Neuronal stem cell (in vitro differentiated cells): Measurements from ENCODE around the gene STAT6.

Source experiments
- DNase-seq: peaks from one replicate; pipeline ENCODE4 v3.0.0-alpha.2; 2013; ENCODE audit warnings: low spot score
- H2AFZ ChIP-seq: one replicate; pipeline ENCODE4 v1.6.1; 2013; ENCODE audit warnings: mild to moderate bottlenecking, low read length, inconsistent platforms
- H2AK5ac ChIP-seq: 2 replicates; pipeline ENCODE4 v1.6.1; 2013; ENCODE audit warnings: low read depth, mild to moderate bottlenecking, inconsistent platforms, low read length, moderate library complexity, mixed read lengths
- H2BK120ac ChIP-seq: 2 replicates; pipeline ENCODE4 v1.6.1; 2013; ENCODE audit warnings: low read depth, mild to moderate bottlenecking, inconsistent platforms, low read length, moderate library complexity, mixed read lengths
- H2BK12ac ChIP-seq: one replicate; pipeline ENCODE4 v1.6.1; 2013; ENCODE audit warnings: low read length, inconsistent platforms
- H2BK15ac ChIP-seq: 2 replicates; pipeline ENCODE4 v1.6.1; 2013; ENCODE audit warnings: mild to moderate bottlenecking, low read length, inconsistent platforms, mixed read lengths
- H2BK5ac ChIP-seq: one replicate; pipeline ENCODE4 v1.6.1; 2013; ENCODE audit warnings: inconsistent platforms, mild to moderate bottlenecking, low read length, moderate library complexity
- H3K14ac ChIP-seq: one replicate; pipeline ENCODE4 v1.6.1; 2013; ENCODE audit warnings: low read length, inconsistent platforms
- H3K18ac ChIP-seq: 2 replicates; pipeline ENCODE4 v1.6.1; 2013; ENCODE audit warnings: low read length, inconsistent platforms
- H3K23ac ChIP-seq: 2 replicates; pipeline ENCODE4 v1.6.1; 2013; ENCODE audit warnings: low read depth, mild to moderate bottlenecking, mixed read lengths, low read length, inconsistent platforms; ENCODE audit not compliant: poor library complexity
- H3K27ac ChIP-seq: replicated peaks from 3 replicates; pipeline ENCODE4 v1.5.1; 2013; ENCODE audit warnings: low read length, inconsistent platforms
- H3K27me3 ChIP-seq, 3 experiments: 2 replicates each; pipeline ENCODE4 v1.6.1; 2013; ENCODE audit warnings: low read length in 3 of 3, mild to moderate bottlenecking in 2 of 3, inconsistent platforms in 1 of 3, low read depth in 1 of 3, mixed read lengths in 1 of 3, moderate library complexity in 1 of 3; ENCODE audit not compliant: control insufficient read depth in 3 of 3, insufficient read depth in 3 of 3
- H3K36me3 ChIP-seq, 2 donors: replicated peaks in 1 of 2; 2 replicates each; pipeline ENCODE4 v1.6.1; 2013; ENCODE audit warnings: low read length in 2 of 2; ENCODE audit not compliant: control insufficient read depth in 2 of 2, insufficient read depth in 2 of 2
- H3K4ac ChIP-seq: 2 replicates; pipeline ENCODE4 v1.6.1; 2013; ENCODE audit warnings: inconsistent platforms, mild to moderate bottlenecking, low read length, moderate library complexity
- H3K4me1 ChIP-seq, 2 donors: 1 replicate in 1 of 2; 2 replicates in 1 of 2; pipeline ENCODE4 v1.6.1; 2013; ENCODE audit warnings: low read length in 2 of 2, low read depth in 1 of 2; ENCODE audit not compliant: control insufficient read depth in 2 of 2, insufficient read depth in 1 of 2
- H3K4me2 ChIP-seq: one replicate; pipeline ENCODE4 v1.6.1; 2013; ENCODE audit warnings: mild to moderate bottlenecking, low read length, inconsistent platforms; ENCODE audit not compliant: insufficient read depth, poor library complexity, severe bottlenecking
- H3K4me3 ChIP-seq, 2 donors: 2 replicates each; pipeline ENCODE4 v1.5.1; 2013; ENCODE audit warnings: low read length in 2 of 2, mild to moderate bottlenecking in 2 of 2, inconsistent platforms in 1 of 2, moderate library complexity in 1 of 2
- H3K79me1 ChIP-seq: one replicate; pipeline ENCODE4 v1.6.1; 2013; ENCODE audit warnings: low read depth, mild to moderate bottlenecking, inconsistent platforms, low read length, moderate library complexity
- H3K9ac ChIP-seq: one replicate; pipeline ENCODE4 v1.6.1; 2013; ENCODE audit warnings: mild to moderate bottlenecking, low read depth, low read length, inconsistent platforms; ENCODE audit not compliant: poor library complexity
- H3K9me3 ChIP-seq, 2 donors: replicated peaks in 1 of 2; 2 replicates each; pipeline versions ENCODE3 to v1.6.1; 2013; ENCODE audit warnings: low read length in 2 of 2, mild to moderate bottlenecking in 2 of 2, inconsistent platforms in 1 of 2, low read depth in 1 of 2, mixed read lengths in 1 of 2, moderate library complexity in 1 of 2; ENCODE audit not compliant: control insufficient read depth in 2 of 2, insufficient read depth in 1 of 2
- H4K8ac ChIP-seq: one replicate; pipeline ENCODE4 v1.6.1; 2013; ENCODE audit warnings: low read depth, mild to moderate bottlenecking, inconsistent platforms, low read length, moderate library complexity
- H4K91ac ChIP-seq: one replicate; pipeline ENCODE4 v1.6.1; 2013; ENCODE audit warnings: low read length, low read depth, mild to moderate bottlenecking, inconsistent platforms; ENCODE audit not compliant: poor library complexity
- WGBS, 2 donors: extraction: QIAGEN DNeasy Blood & Tissue Kit; methylation state at CpG; one replicate each; pipeline ENCODE4 v1.1.7; 2013; ENCODE audit warnings: missing lambda C conversion rate in 2 of 2, mixed read lengths in 1 of 2; ENCODE audit not compliant: insufficient read length in 2 of 2, insufficient replicate concordance in 1 of 2; ENCODE audit errors: extremely low coverage in 2 of 2; 5-methylcytosine and 5-hydroxymethylcytosine counted together

The STAT6 gene

DNA sequence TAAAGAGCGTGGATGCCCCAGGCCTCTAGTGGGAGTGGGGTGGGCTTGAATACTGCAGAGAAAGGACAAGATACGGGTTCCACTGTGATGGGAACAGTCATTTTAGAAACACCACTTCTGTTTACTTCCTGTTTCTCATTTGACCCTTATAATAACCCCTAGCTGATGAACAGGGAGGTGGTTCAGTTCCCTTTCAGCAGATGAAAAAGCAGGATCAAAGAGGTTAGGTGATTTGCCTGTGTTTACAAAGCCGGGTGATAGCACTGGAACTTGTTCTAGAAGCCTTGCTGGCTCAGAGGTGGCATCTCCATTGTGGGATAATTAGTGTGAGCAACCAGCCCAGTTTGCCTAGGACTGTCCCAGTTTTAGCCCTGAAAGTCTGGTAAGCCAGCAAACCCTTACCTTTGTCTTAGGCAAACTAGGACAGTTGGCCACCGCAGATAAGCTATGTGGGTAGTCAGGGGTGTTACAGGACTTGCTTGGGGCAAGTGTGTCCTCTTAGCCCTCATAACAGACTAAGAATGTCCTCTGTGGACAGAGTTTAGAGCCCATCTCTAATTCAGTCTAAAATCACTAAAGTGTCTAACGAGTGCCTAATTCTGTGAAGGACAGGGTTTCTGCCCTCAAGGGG, 43.8 kb upstream of the STAT6 start:
- Histone ChIP-seq H2AK5ac (no peak overlapping the region), H3K36me3 (peaks cover 46 to 96% of the 10 kb centered on the region in 2 donors), H2BK5ac (no peak overlapping the region), H3K9me3 (no peaks in the 10 kb centered on the region), H3K4ac (no peak overlapping the region), H3K27me3 (no peaks in the 10 kb centered on the region), H3K23ac (no peak overlapping the region), H4K91ac (no peak overlapping the region), H2BK12ac (no peak overlapping the region), H3K9ac (no peak overlapping the region), H2BK120ac (no peak overlapping the region), H3K18ac (no peak overlapping the region), H4K8ac (no peak overlapping the region), H3K14ac (no peak overlapping the region), H3K79me1 (no peaks in the 10 kb centered on the region), H2BK15ac (no peak overlapping the region), H3K27ac (no peak overlapping the region), H2AFZ (no peak overlapping the region), H3K4me2 (no peak overlapping the region), H3K4me1 (peaks cover 1 to 3% of the 10 kb centered on the region in 2 donors), H3K4me3 (no peak overlapping the region)
- no peak for DNase-seq
- WGBS, 2 donors: no CpG with 5 or more reads among the region's 5 CpGs

DNA sequence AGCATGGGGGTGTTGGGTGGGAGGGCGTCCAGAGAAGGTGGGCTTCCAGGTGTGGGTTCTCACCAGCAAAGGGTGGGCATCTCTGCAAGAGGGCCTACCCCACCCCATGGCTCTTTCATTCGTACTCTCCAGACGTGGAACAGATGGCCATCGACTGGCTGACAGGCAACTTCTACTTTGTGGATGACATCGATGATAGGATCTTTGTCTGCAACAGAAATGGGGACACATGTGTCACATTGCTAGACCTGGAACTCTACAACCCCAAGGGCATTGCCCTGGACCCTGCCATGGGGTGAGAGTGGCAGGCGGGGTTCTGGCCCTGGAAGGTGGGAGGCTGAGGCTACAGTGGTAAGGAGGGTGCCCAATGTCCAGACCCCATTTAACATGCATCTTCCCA, 42.9 kb upstream of the STAT6 start:
- Histone ChIP-seq H2BK120ac (no peak overlapping the region), H3K18ac (no peak overlapping the region), H4K8ac (no peak overlapping the region), H3K27me3 (no peaks in the 10 kb centered on the region), H3K9me3 (no peaks in the 10 kb centered on the region), H4K91ac (no peak overlapping the region), H3K4ac (no peak overlapping the region), H2AK5ac (no peak overlapping the region), H3K4me1 (peaks cover 1 to 3% of the 10 kb centered on the region in 2 donors), H3K9ac (no peak overlapping the region), H3K4me2 (no peak overlapping the region), H2BK5ac (no peak overlapping the region), H3K36me3 (peaks cover 45 to 96% of the 10 kb centered on the region in 2 donors), H3K14ac (no peak overlapping the region), H2BK12ac (no peak overlapping the region), H3K79me1 (no peaks in the 10 kb centered on the region), H2AFZ (no peak overlapping the region), H3K4me3 (no peak overlapping the region), H2BK15ac (no peak overlapping the region), H3K27ac (no peak overlapping the region), H3K23ac (no peak overlapping the region)
- DNase-seq: no peak
- WGBS, 2 donors: no CpG with 5 or more reads among the region's 6 CpGs

DNA sequence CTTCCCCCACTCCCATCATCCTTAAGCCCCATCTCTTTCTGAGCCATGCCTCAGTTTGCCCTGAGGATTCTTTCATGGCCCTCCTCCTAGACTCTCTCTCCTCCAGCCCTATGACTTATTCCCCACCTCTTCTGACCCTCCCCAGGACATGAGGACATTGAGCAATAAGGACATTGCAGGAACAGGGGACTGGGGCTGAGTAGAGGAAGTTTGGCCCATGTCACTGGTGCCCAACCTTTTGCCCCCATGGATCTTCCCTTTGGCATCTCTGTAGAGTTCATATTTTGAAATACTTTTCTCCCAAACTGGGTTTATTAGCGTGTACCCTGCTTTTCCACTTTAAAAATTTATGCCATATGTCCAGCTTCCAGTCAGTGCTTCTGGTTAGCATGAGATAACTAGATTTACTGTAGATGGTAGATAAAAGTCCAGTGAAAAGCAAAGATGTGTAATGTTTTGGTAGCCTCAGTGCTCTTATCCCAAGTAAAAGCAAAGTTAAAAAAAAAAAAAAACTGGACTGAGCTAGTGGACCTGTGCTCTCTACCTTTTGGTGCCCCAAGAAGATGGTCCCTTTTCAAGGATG, 42.3 kb upstream of the STAT6 start:
- no CpG with 5 or more reads among the region's 1 CpG for WGBS, 2 donors
- Histone ChIP-seq H3K23ac (no peak overlapping the region), H2AK5ac (no peak overlapping the region), H2BK15ac (no peak overlapping the region), H3K9ac (no peak overlapping the region), H3K79me1 (no peaks in the 10 kb centered on the region), H3K4me3 (no peak overlapping the region), H2BK120ac (no peak overlapping the region), H3K4me2 (no peak overlapping the region), H4K8ac (no peak overlapping the region), H2AFZ (no peak overlapping the region), H2BK12ac (no peak overlapping the region), H3K36me3 (peaks cover 41 to 96% of the 10 kb centered on the region in 2 donors), H3K4me1 (peaks cover 1% of the 10 kb centered on the region in 2 donors), H4K91ac (no peak overlapping the region), H3K4ac (no peak overlapping the region), H3K27me3 (no peaks in the 10 kb centered on the region), H3K27ac (no peak overlapping the region), H3K18ac (no peak overlapping the region), H2BK5ac (no peak overlapping the region), H3K14ac (no peak overlapping the region), H3K9me3 (no peaks in the 10 kb centered on the region)
- DNase-seq: no peak

DNA sequence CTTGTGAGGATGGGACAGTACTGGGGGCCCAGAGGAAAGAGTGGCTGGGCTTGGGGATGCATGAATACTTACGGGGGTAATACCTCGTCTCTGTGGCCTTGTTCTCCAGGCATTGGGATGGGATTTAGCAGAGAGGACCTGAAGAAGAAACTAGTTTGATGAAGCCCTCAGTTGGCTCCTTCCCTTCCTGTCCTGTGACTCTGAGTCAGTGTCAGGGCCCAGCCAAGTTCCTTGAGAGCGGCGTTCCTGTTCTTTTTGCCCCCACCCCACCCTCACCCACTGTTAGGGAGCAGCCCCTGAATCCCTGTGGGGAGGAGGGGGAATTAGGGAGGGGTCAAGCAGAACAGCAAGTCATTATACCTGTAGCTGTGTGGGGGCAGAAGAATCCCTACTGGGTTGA, 41.5 kb upstream of the STAT6 start:
- DNase-seq: no peak
- H3K4me1 ChIP-seq: no peaks in the 10 kb centered on the region
- no peak overlapping the region for H4K8ac ChIP-seq
- H3K79me1 ChIP-seq: no peaks in the 10 kb centered on the region
- H2BK5ac ChIP-seq: no peak overlapping the region
- no peak overlapping the region for H3K9ac ChIP-seq
- no peak overlapping the region for H3K23ac ChIP-seq
- no peak overlapping the region for H2BK120ac ChIP-seq
- no peak overlapping the region for H3K4me3 ChIP-seq
- H2BK15ac ChIP-seq: no peak overlapping the region
- H3K4me2 ChIP-seq: no peak overlapping the region
- no peak overlapping the region for H4K91ac ChIP-seq
- WGBS, 2 donors: no CpG with 5 or more reads among the region's 4 CpGs
- H3K14ac ChIP-seq: no peak overlapping the region
- no peak overlapping the region for H3K27ac ChIP-seq
- H3K36me3 ChIP-seq: peaks cover 35 to 96% of the 10 kb centered on the region in 2 donors
- H3K4ac ChIP-seq: no peak overlapping the region
- H2BK12ac ChIP-seq: no peak overlapping the region
- no peak overlapping the region for H3K18ac ChIP-seq
- no peaks in the 10 kb centered on the region for H3K9me3 ChIP-seq
- no peaks in the 10 kb centered on the region for H3K27me3 ChIP-seq
- no peak overlapping the region for H2AFZ ChIP-seq
- H2AK5ac ChIP-seq: no peak overlapping the region
